Thyroid gland (tissue), 4 donors: ENCODE data around the gene RTBDN. TPM values are rescaled to one million over a fixed set of nuclear protein-coding genes. Genes with fewer than 3 reads are reported as not detected.
A peak's percentile ranks its signal among the peaks of the same experiment; 100 is the strongest.

ENCODE experiments used
- DNase-seq, 2 donors: peaks; one replicate each; pipeline ENCODE4 v3.0.0-alpha.2; 2019
- H3K27ac ChIP-seq, 3 donors: fragments of 200-600 bp; sonication (generic); 1 replicate in 2 of 3; 2 replicates in 1 of 3; pipeline ENCODE4 v1.5.1; 2016 to 2019; ENCODE audit warnings: mild to moderate bottlenecking in 1 of 3, moderate library complexity in 1 of 3
- H3K27me3 ChIP-seq: fragments of 200-600 bp; sonication (generic); one replicate; pipeline ENCODE4 v1.5.1; 2019
- H3K36me3 ChIP-seq, 2 donors: fragments of 200-600 bp; sonication (generic); one replicate each; pipeline ENCODE4 v1.5.1; 2016 to 2019
- H3K4me1 ChIP-seq, 2 donors: fragments of 200-600 bp; sonication (generic); one replicate each; pipeline ENCODE4 v1.5.1; 2017 to 2019
- H3K4me3 ChIP-seq, 3 donors: fragments of 200-600 bp; sonication (generic); replicated peaks in 1 of 3; 1 replicate in 2 of 3; 2 replicates in 1 of 3; pipeline ENCODE4 v1.5.1; 2016; ENCODE audit warnings: mild to moderate bottlenecking in 1 of 3
- H3K9me3 ChIP-seq: fragments of 200-600 bp; sonication (generic); one replicate; pipeline ENCODE4 v1.5.1; 2017
- POLR2A ChIP-seq, 2 donors: fragments of 450-650 bp; IDR thresholded peaks; one replicate each; pipeline ENCODE4 v1.6.1; 2017; ENCODE audit warnings: antibody characterized with exemption in 2 of 2, mild to moderate bottlenecking in 2 of 2, moderate library complexity in 1 of 2
- WGBS, 2 donors: methylation state at CpG; one replicate each; pipeline ENCODE4 v1.1.5; 2017; 5-methylcytosine and 5-hydroxymethylcytosine counted together
- intact Hi-C: fragments of 100-400 bp; cut with DNase I; formaldehyde crosslinking; loops from one replicate; pipeline ENCODE4 v1.15.1; 2023
- total RNA-seq, 4 donors: library from RNA; depleted of rRNA; stranded (reverse); fragments of >200 nt; gene quantifications; one replicate each; pipeline ENCODE4 v1.2.3, GENCODE V29; 2016
- TF ChIP-seq, protein P1 (sequence below), 6 experiments: fragments of 200-600 bp in 3 of 6; fragments of 450-650 bp in 3 of 6; sonication (generic) in 3 of 6; IDR thresholded peaks; one replicate each; pipeline ENCODE4 v1.5.1; 2016 to 2019; ENCODE audit warnings: antibody characterized with exemption in 6 of 6, mild to moderate bottlenecking in 2 of 6, inconsistent platforms in 1 of 6, moderate library complexity in 1 of 6

The RTBDN gene
- total RNA-seq, 4 donors from 2014 or later: not detected

DNA sequence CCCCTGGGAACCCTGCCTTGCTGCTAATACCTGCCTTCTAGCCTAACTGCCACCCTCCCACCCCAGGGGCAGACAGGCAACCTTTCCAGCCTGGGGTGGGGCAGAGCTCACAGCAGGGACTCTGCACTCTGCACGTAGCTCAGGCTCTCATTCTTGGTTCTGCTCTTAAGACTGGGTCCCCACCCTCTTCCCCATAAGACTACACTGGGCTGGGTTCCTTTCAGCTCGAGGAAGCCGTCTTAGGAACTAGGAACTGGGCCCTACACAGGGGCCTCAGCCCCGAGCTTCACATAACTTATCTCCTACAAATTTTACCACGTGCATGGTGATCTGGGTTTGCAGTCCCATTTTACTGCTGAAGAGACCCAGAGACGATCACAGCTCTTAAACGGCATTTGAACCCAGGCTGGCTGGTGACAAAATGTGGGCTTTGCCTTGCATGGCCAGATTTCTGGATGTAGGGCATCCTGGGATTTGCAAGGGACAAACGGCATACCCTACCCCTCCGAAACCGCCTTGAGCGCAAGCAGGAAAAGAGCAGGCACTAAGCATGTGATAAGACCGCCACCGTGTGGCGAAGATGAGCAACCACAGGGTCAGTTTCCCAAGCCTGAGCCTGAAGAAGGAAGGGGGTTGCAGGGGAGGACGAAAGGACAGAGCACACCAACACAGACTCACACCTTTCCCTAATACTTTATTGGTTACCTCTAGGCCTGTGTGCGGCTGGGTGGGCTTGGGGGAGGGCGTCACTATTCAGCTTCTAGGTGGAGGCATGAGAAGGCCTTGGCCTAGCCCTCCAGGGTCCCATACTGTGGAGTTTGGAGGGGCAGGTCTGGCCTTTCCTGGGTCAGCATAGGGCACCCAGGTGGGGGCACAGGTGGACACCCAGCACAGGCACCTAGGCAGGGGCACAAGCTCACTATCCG, 38.0 kb downstream of the RTBDN start:
- TF ChIP-seq POLR2A (IDR thresholded peaks at IDR 0.05): no peak
- TF ChIP-seq, protein P1, sequence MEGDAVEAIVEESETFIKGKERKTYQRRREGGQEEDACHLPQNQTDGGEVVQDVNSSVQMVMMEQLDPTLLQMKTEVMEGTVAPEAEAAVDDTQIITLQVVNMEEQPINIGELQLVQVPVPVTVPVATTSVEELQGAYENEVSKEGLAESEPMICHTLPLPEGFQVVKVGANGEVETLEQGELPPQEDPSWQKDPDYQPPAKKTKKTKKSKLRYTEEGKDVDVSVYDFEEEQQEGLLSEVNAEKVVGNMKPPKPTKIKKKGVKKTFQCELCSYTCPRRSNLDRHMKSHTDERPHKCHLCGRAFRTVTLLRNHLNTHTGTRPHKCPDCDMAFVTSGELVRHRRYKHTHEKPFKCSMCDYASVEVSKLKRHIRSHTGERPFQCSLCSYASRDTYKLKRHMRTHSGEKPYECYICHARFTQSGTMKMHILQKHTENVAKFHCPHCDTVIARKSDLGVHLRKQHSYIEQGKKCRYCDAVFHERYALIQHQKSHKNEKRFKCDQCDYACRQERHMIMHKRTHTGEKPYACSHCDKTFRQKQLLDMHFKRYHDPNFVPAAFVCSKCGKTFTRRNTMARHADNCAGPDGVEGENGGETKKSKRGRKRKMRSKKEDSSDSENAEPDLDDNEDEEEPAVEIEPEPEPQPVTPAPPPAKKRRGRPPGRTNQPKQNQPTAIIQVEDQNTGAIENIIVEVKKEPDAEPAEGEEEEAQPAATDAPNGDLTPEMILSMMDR (IDR thresholded peaks at IDR 0.05): peak; percentile 70 to 99 (median 96)
- 13 to 16% methylated on average over 14 to 18 of the region's 18 CpGs for WGBS, 2 donors
- Histone ChIP-seq H3K36me3 (peaks cover 0 to 16% of the 10 kb centered on the region in 2 donors), H3K4me3 (no peak overlapping the region), H3K4me1 (peaks cover 11 to 31% of the 10 kb centered on the region in 2 donors), H3K27ac (peak overlapping the region in 1 of 3 donors; percentile 26), H3K9me3 (no peaks in the 10 kb centered on the region), H3K27me3 (no peaks in the 10 kb centered on the region)
- DNase-seq: peak; percentile 70 to 76
- intact Hi-C loops: loop anchor here (2.0 to 5.0 kb wide), 2 partner anchors 20 to 34 kb away; no protein-coding TSS in a partner anchor

DNA sequence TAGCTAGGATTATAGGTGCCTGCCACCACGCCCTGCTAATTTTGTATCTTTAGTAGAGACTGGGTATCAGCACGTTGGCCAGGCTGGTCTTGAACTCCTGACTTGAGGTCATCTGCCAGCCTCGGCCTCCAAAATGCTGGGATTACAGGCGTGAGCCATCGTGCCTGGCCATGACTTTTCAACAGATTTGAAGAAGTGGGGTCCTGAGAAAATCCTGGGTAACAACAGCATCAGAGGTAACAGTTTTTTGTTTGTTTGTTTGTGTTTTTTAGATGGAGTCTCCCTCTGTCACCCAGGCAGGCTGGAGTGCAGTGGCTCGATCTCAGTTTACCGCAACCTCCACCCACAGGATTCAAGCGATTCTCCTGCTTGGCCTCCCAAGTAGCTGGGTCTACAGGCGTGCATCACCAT, 39.4 kb downstream of the RTBDN start:
- intact Hi-C loops: loop anchor here (5.0 kb wide), 1 partner anchor 33 kb away; no protein-coding TSS in a partner anchor
- Histone ChIP-seq H3K4me1 (peaks cover 13 to 22% of the 10 kb centered on the region in 2 donors), H3K4me3 (no peak overlapping the region), H3K27ac (peak overlapping the region in 1 of 3 donors; percentile 96), H3K9me3 (no peaks in the 10 kb centered on the region), H3K36me3 (peaks cover 0 to 16% of the 10 kb centered on the region in 2 donors), H3K27me3 (no peaks in the 10 kb centered on the region)
- DNase-seq: peak in 1 of 2 donors; percentile 8
- WGBS, 2 donors: 92 to 94% methylated on average over 9 of the region's 9 CpGs
- TF ChIP-seq, protein P1 (IDR thresholded peaks at IDR 0.05): no peak
- no peak for TF ChIP-seq POLR2A (IDR thresholded peaks at IDR 0.05)

DNA sequence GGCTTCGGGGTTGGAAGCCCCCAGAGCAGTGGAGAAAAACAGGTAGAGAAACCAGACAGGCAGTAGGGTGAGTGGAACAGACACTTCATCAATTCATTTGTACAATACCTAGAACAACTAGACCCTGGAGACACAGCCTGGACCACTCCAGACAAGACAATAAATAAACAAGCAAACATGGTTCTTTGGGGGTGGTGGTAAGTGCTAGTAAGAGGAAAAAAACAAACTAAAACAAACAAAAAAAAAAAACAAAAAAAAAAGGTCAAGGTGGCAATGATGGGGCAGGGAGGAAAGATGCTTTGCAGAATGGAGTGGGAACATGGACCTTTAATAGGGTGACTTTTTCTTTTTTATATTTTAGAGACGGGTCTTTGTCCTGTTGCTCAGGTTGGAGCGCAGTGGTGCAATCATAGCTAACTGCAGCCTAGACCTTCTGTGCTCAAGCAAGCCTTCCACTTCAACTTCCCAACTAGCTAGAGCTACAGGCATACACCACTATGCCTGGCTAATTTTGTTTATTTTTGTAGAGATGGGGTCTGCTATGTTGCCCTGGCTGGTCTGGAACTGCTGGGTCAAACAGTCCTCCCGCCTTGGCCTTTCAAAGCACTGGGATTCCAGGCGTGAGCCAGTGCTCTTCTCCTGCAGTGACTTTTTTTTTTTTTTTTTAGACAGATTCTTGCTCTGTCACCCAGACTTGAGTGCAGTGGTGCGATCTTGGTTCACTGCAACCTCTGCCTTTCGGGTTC, 40.0 kb downstream of the RTBDN start:
- TF ChIP-seq, protein P1 (IDR thresholded peaks at IDR 0.05): no peak
- no peak for TF ChIP-seq POLR2A (IDR thresholded peaks at IDR 0.05)
- Histone ChIP-seq H3K36me3 (peaks cover 0 to 16% of the 10 kb centered on the region in 2 donors), H3K27ac (peak overlapping the region; percentile 96 to 99 (median 96)), H3K4me1 (peaks cover 13 to 22% of the 10 kb centered on the region in 2 donors), H3K27me3 (no peaks in the 10 kb centered on the region), H3K9me3 (no peaks in the 10 kb centered on the region), H3K4me3 (peak overlapping the region in 1 of 3 donors; percentile 90)
- 54 to 58% methylated on average over 7 of the region's 7 CpGs for WGBS, 2 donors
- intact Hi-C loops: no loop called here
- DNase-seq: peak in 1 of 2 donors; percentile 29

DNA sequence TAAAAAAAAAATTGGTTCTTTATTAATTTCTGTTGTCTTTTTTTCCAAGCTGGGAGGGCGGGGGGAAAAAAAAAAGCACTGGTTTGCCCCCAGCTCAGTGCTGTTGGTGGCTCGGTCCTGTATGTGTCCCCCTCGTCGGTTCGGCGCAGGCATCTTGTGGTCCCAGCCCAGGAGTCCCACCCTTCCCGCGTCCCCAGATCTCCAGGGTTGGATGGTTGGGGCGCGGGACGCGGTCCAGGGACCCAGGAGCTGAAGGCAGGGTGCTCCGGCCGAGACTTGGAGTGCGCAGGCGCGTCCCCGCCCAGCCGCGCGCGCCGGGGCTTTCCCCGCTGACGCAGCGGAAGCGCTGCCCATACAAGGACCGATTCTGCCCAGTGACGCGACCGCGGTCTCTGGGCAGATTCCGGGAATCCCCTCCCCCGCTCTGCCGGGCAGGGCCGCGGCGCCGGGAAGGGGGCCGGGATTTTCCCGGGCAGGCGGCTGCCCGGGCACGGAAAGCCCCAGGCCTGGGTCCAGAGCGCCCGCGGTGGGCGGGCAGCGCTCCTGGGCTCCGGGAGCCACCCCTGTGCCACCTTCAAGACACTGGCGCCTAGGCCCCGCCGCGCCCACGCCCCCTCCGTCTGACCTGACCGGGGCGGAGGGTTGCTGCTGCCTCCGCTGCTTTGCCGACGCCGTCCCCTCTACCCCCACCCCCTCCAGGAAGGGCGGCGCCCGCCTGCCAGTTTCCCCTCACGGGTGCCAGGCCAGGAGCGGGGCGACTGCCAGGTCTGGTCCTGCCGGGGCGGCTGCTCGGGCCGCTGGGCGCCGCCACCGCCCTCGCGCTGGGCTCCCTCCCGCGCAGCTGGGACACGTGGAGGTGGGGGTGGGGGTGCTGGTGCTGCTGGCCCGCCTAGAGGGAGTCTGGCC, 40.8 kb downstream of the RTBDN start:
- no peaks in the 10 kb centered on the region for H3K27me3 ChIP-seq
- WGBS, 2 donors: 0% methylated on average over 13 to 17 of the region's 81 CpGs
- peak; percentile 45 to 96 for TF ChIP-seq POLR2A (IDR thresholded peaks at IDR 0.05)
- TF ChIP-seq, protein P1 (IDR thresholded peaks at IDR 0.05): no peak
- H3K27ac ChIP-seq: peak overlapping the region; percentile 96 to 99 (median 96)
- H3K9me3 ChIP-seq: no peaks in the 10 kb centered on the region
- H3K36me3 ChIP-seq: peaks cover 0 to 16% of the 10 kb centered on the region in 2 donors
- intact Hi-C loops: no loop called here
- H3K4me1 ChIP-seq: peaks cover 21 to 30% of the 10 kb centered on the region in 2 donors
- DNase-seq: peak; percentile 95
- H3K4me3 ChIP-seq: peak overlapping the region; percentile 81 to 100 (median 90)
